LNCAP (cell line): ENCODE results near the gene OAT.

ENCODE experiments used
- CTCF ChIP-seq: fragments of 450-650 bp; IDR thresholded peaks from 2 replicates; pipeline ENCODE4 v1.5.1; 2017; ENCODE audit warnings: mild to moderate bottlenecking

Gene OAT

DNA sequence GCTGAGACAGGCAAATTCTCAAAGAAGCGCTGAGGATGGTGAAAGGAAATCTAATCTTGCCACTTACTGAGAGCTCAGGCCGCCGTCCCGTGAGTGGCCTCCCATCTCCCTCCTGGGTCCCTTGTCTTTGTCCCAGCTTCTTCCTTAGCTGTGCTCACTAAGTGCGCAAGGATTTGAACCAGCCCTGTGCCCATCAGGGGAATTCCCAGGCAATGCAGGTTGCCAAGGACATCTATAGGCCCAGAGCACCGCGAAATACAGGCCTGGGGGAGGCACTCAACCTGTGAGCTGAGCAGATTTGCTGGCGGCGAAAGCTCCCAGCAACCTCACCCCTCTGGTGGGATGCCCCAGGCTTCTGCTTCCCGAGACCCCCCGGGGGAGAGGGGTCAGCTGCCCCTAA, 64.8 kb downstream of the OAT start:
- TF ChIP-seq CTCF, result no peak

- TF ChIP-seq CTCF, result no peak
Measured at GRCh38 chr10:124353091-124353815, 65.5 kb downstream of the OAT start.

- no peak for TF ChIP-seq CTCF
Measured at GRCh38 chr10:124351481-124352220, 67.1 kb downstream of the OAT start.

DNA sequence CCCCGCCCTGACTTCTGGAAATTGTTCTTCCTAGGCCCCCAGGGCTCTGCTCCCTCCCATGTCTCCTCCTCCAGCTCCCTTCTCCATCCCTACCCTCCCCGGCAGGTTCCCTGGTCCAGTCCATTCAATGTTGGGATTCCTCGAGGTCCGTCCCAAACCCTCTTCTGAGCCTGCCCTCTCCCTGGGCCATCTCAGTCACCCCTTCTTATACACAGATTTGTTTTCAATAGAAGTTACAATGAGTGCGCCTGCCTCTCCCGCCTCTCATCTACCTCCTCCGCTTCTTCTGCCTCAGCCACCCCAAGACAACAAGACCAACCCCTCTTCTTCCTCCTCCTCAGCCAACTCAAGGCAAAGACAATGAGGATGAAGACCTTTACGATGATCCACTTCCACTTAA, 67.9 kb downstream of the OAT start:
- no peak for TF ChIP-seq CTCF

DNA sequence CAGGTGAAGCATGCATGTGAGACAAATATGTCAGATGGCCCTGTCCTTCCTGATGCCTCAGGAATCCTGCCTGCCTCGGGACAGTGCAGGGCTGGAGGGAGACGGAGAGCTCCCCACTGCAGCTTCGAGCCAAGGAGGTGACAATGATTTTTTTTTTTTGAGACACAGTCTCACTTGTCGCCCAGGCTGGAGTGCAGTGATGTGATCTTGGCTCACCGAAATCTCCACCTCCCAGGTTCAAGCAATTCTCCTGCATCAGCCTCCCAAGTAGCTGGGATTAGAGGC, 68.8 kb downstream of the OAT start:
- no peak for TF ChIP-seq CTCF

- TF ChIP-seq CTCF, result no peak
Measured at GRCh38 chr10:124349231-124349995, 69.3 kb downstream of the OAT start.

DNA sequence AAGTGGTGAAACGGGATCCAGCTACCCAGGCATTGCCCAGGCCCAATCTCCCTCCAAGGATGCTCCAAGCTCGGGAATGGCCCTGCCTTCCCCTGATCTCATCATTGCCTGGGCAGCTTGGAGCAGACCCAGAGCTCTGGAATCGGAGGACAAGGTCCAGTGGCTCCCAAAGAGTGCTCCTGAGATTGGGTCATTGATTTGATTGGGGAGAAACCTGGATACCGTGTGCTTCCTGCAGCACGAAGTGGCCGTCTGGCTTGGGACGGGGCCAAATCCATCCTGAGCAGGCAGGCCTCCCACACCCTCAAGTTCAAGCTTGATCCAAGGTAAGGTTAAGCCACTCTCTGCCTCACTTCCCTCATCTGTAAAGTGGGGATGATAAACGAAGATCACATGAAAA, 69.9 kb downstream of the OAT start:
- no peak for TF ChIP-seq CTCF
